GM21619 (cell line): ENCODE data around the gene TNK1.

ENCODE experiments used
- ATAC-seq: cut with Tn5 transposase; IDR thresholded peaks from one replicate; pipeline ENCODE4 v1.9.1; 2021; ENCODE audit not compliant: unreplicated experiment

The TNK1 gene

DNA sequence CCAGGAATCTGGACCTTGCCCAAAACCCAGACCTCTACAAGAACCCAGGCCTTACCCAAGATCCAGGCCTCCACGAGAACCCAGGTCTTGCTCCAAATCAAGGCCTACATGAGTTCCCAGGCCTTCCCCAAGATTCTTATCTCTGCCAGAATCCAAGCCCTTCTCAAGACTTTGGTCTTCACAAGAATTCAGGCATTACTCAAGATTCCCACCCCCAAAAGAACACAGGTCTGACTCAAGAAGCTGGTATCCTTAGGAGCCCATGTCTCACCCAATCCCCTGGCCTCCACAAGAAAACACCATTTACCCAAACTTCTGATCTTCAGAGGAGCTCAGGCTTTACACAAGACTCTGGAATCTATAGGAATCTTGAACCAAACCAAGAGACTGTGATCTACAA lies 50.3 kb downstream of the TNK1 start:
- ATAC-seq: no peak

DNA sequence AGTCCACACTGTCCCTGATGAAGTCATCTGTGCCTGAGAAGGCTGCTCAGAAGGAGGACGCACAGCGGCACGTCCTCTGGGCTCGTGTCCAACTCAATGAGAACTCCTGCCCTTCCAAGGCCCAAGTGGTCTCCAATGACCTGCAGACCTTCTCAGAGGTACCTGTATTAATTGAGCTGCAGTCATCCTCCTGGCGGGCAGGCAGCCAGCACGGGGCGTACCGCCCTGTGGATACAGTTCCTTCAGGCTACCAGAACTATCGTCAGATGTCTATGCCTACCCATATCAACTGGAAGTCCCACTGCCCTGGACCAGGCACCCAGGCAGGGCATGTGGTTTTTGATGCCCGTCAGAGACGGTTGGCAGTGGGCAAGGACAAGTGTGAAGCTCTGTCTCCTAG lies 51.4 kb downstream of the TNK1 start:
- ATAC-seq: no peak

DNA sequence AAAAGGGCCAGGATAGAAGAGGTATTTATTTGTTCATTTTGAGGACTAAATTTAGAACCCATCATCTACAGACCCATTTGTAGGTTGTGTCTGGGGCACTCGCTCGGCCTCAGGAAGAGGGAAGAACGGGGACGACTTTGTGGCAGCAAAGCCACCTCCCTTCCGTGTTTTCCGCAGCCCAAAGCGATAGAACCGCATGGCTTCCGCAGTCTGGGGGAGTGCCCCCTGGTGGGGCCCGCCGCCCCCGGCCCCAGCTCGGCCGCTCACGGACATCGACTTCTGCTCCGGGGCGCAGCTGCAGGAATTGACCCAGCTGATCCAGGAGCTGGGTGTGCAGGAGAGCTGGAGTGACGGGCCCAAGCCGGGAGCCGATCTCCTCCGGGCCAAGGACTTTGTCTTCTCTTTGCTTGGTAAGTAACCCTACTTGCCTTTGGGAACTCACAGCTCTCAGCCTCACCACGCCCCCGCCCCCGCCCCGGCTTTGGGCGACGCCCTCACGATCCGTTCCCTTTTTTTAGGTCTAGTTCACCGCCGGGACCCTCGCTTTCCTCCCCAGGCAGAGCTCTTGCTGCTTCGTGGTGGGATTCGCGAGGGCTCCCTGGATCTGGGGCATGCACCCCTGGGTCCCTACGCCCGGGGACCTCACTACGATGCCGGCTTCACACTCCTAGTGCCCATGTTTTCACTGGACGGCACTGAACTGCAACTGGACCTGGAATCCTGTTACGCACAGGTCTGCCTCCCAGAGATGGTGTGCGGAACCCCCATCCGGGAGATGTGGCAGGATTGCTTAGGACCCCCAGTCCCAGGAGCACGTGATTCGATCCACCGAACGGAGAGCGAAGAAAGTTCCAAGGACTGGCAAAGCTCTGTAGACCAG lies 55.0 kb downstream of the TNK1 start:
- ATAC-seq: peak; percentile 19

DNA sequence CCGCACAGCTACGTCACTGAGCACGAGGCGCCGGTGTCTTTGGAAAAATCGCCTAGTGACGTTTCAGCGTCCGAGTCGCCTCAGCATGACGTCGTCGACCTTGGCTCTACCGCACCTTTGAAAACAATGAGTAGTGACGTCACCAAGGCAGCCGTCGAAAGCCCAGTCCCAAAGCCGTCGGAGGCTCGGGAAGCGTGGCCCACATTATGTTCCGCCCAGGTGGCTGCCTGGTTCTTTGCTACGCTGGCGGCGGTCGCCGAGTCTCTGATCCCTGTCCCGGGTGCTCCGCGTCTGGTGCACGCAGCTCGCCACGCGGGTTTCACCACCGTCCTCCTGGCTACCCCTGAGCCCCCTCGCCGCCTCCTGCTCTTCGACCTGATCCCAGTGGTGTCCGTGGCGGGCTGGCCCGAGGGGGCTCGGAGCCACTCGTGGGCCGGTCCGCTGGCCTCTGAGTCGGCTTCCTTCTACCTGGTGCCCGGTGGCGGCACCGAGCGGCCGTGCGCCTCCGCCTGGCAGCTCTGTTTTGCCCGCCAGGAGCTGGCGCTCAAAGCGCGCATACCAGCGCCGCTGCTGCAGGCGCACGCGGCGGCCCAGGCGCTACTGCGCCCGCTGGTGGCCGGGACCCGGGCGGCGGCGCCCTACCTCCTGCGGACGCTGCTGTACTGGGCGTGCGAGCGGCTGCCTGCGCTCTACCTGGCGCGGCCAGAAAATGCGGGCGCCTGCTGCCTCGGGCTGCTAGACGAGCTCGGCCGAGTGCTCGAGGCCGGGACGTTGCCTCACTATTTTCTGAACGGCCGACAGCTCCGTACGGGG lies 55.9 kb downstream of the TNK1 start:
- ATAC-seq: no peak

DNA sequence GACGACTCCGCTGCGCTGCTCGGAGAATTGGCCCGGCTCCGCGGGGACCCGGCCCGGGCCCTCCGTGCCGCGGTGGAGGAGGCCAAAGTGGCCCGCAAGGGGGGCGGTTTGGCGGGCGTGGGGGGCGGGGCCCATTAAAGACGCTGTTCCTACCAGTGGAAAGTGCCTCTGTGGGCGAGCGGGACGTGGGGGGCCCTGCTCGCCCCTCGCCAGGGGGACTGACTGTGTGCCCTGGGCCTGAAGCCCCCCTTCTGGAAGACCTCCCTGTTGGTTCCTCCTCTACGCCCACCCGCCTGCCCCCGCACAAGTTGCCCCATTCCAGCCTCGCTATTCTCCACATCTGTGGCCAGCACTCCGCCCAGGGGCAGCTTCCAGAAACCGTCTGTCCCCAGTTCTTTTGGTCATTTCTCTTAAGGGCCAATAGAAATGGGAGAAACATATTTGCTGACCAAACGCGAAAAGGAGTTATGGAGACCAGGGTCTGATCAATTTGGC lies 56.5 kb downstream of the TNK1 start:
- no peak for ATAC-seq

DNA sequence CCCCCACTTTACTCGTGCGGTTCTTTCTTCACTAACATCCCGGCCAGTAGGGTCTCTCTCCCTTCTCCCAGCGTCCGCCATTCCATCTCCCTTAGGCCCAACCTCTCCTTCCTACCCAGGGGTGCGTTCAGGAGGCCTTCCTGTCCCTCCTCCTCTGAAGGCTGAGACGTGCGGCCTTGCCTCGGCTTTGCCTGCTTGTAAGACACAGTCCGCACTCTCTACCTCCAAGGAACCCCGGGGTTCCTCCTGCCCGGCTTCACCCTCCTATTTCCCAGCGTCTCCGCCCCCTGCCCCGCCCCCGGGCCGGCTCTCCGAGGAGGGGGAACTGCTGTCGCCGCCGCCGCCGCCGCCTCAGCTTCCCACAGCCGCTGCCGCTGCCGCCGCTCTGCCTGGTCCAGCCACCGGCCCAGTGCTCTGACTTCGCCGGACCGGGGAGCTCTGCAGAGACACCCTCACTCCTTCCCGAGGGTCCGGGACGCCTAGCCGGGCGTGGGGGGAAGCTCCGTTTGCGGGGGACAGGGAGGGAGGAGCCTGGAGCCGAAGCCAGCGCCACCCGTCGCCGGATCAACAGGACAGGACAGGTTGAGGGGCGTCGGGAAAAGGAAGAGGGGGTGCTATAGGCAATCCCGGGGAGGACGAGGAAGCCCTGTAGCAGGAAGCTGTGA lies 57.2 kb downstream of the TNK1 start:
- no peak for ATAC-seq

DNA sequence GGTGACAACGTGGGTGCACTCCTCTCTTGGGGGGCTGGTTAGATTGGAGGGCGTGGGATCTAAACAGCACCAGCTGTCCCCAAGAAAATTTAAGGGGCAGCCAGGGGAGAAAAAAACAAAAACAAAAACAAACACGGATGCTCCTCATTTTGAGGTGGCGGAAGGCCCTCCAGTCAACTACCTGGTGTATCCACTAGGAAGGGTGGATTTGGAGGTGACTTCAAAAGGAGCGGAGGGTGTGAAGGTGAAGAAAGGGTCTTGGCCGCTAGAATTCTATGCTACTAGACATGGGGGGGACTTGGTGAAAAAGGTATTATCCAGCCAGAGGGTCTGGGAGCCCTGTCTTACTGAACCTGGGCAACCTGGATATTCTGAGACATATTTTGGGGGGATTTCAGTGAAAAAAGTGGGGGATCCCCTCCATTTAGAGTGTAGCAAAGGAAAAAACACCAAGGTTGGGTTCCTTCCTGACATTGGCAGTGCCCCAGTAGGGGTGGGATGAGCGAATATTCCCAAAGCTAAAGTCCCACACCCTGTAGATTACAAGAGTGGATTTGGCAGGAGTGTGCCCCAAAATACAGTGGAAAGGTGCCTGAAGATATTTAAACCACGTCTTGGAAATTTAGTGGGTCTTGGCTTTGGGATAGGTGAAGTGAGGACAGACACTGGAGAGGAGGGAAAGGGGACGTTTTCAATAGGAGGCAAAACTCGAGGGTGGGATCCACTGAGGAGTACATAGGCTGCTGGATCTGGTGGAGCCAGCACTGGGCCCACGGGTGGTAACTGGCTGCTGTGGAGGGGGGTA lies 58.0 kb downstream of the TNK1 start:
- ATAC-seq: no peak
